ENCODE data around the gene MIGA2.
A peak's percentile ranks its signal among the peaks of the same experiment; 100 is the strongest.
"Not testable (repeated sequence)": the region's sequence is repeated elsewhere in the genome, so short reads cannot be mapped to it uniquely, and the experiment has no call there.

The MIGA2 gene

GRCh38 chr9:129111528-129112151 is 75.2 kb downstream of the MIGA2 start:
- H3K4me3 Mint-ChIP-seq, result peak overlapping the region; percentile 96 to 98 (median 98)
- no peaks in the 10 kb centered on the region for H3K27me3 Mint-ChIP-seq (ENCODE audit: low read depth)
- peaks cover 28% of the 10 kb centered on the region for H3K4me1 Mint-ChIP-seq
- H3K36me3 Mint-ChIP-seq (ENCODE audit: low read depth), result no peaks in the 10 kb centered on the region
- H3K27ac Mint-ChIP-seq, result peak overlapping the region; percentile 87 to 99 (median 96)
- no peaks in the 10 kb centered on the region for H3K9me3 Mint-ChIP-seq
- TF ChIP-seq CTCF (IDR thresholded peaks at IDR 0.05; ENCODE audit: unreplicated experiment in 3 of 3), result no peak

GRCh38 chr9:129112526-129112925 is 76.1 kb downstream of the MIGA2 start:
- H3K27me3 Mint-ChIP-seq (ENCODE audit: low read depth); H3K9me3 Mint-ChIP-seq; H3K36me3 Mint-ChIP-seq (ENCODE audit: low read depth): not testable (repeated sequence)
- Mint-ChIP-seq H3K4me1 (peaks cover 28% of the 10 kb centered on the region), H3K4me3 (peak overlapping the region; percentile 96 to 98 (median 98)), H3K27ac (peak overlapping the region; percentile 87 to 99 (median 96))

- H3K27me3 Mint-ChIP-seq (ENCODE audit: low read depth), result no peaks in the 10 kb centered on the region
- H3K4me1 Mint-ChIP-seq, result peaks cover 27% of the 10 kb centered on the region
Observed at GRCh38 chr9:129113645-129114304, 77.3 kb downstream of the MIGA2 start.

GRCh38 chr9:129118799-129119198 is 82.4 kb downstream of the MIGA2 start:
- H3K4me1 Mint-ChIP-seq, result peaks cover 19% of the 10 kb centered on the region
- TF ChIP-seq CTCF (IDR thresholded peaks at IDR 0.05; ENCODE audit: unreplicated experiment in 3 of 3), result no peak
- no peak overlapping the region for H3K4me3 Mint-ChIP-seq
- no peaks in the 10 kb centered on the region for H3K9me3 Mint-ChIP-seq
- no peak overlapping the region for H3K27ac Mint-ChIP-seq
- peaks cover 32% of the 10 kb centered on the region for H3K36me3 Mint-ChIP-seq (ENCODE audit: low read depth)
- no peaks in the 10 kb centered on the region for H3K27me3 Mint-ChIP-seq (ENCODE audit: low read depth)

More at GRCh38 chr9:129113645-129114304, 77.3 kb downstream of the MIGA2 start:
- peak overlapping the region in 2 of 3 experiments; percentile 26 to 61 for H3K4me3 Mint-ChIP-seq
- TF ChIP-seq CTCF (IDR thresholded peaks at IDR 0.05; ENCODE audit: unreplicated experiment in 3 of 3), result no peak
- H3K9me3 Mint-ChIP-seq, result no peaks in the 10 kb centered on the region
- peaks cover 1% of the 10 kb centered on the region for H3K36me3 Mint-ChIP-seq (ENCODE audit: low read depth)
- H3K27ac Mint-ChIP-seq, result no peak overlapping the region

- H3K27ac Mint-ChIP-seq, result peak overlapping the region in 1 of 3 experiments; percentile 59
- no peak for TF ChIP-seq CTCF (IDR thresholded peaks at IDR 0.05; ENCODE audit: unreplicated experiment in 3 of 3)
- H3K36me3 Mint-ChIP-seq (ENCODE audit: low read depth), result peaks cover 44% of the 10 kb centered on the region
- no peak overlapping the region for H3K4me3 Mint-ChIP-seq
- H3K9me3 Mint-ChIP-seq, result no peaks in the 10 kb centered on the region
- no peaks in the 10 kb centered on the region for H3K27me3 Mint-ChIP-seq (ENCODE audit: low read depth)
- H3K4me1 Mint-ChIP-seq, result peaks cover 7% of the 10 kb centered on the region
Observed at GRCh38 chr9:129121483-129121882, 85.1 kb downstream of the MIGA2 start.
